GM18507 (cell line): ENCODE results near the gene STIMATE.

Experiments used
- DNase-seq: peaks from one replicate; pipeline ENCODE4 v3.0.0; 2011; ENCODE audit warnings: low read depth; ENCODE audit not compliant: insufficient read length; ENCODE audit errors: extremely low spot score
- FAIRE-seq: peaks from 2 replicates; lab custom pipeline; 2011; peaks lifted over from hg19 to GRCh38; lab: Jason Lieb, UNC

STIMATE gene

GRCh38 chr3:52801839-52802238, 95.5 kb downstream of the STIMATE start:
- FAIRE-seq (no peak), DNase-seq (no peak)

- FAIRE-seq = no peak
- no peak for DNase-seq
These were observed 97.3 kb downstream of the STIMATE start for GRCh38 chr3:52800079-52800478.

- FAIRE-seq (peak; percentile 56), DNase-seq (peak; percentile 25)
These were observed 98.3 kb downstream of the STIMATE start for GRCh38 chr3:52798978-52799476.

GRCh38 chr3:52798376-52798977, 98.9 kb downstream of the STIMATE start:
- FAIRE-seq (no peak), DNase-seq (no peak)

- FAIRE-seq = no peak
These were observed 100.9 kb downstream of the STIMATE start for GRCh38 chr3:52796411-52796810.

GRCh38 chr3:52795298-52795900, 101.9 kb downstream of the STIMATE start:
- FAIRE-seq (no peak), DNase-seq (no peak)

More at GRCh38 chr3:52796411-52796810, 100.9 kb downstream of the STIMATE start:
- DNase-seq = no peak

- DNase-seq = no peak
- FAIRE-seq = no peak
These were observed 102.7 kb downstream of the STIMATE start, which contains the start of gene ITIH3 for GRCh38 chr3:52794612-52795099. ITIH3 (plus strand) TSS chr3:52794796; CDS start chr3:52794804, 8 bp downstream.

- DNase-seq = no peak
- FAIRE-seq = no peak
These were observed 103.4 kb downstream of the STIMATE start for GRCh38 chr3:52793702-52794611.

- FAIRE-seq (no peak), DNase-seq (no peak)
These were observed 104.2 kb downstream of the STIMATE start for GRCh38 chr3:52792961-52793695.

GRCh38 chr3:52792413-52792812, 104.9 kb downstream of the STIMATE start:
- no peak for DNase-seq
- no peak for FAIRE-seq

- DNase-seq = no peak
- no peak for FAIRE-seq
These were observed 105.4 kb downstream of the STIMATE start for GRCh38 chr3:52791928-52792327.

- DNase-seq = no peak
- FAIRE-seq = no peak
These were observed 106.0 kb downstream of the STIMATE start for GRCh38 chr3:52791366-52791765.

GRCh38 chr3:52790741-52791140, 106.6 kb downstream of the STIMATE start:
- FAIRE-seq (no peak), DNase-seq (no peak)

- DNase-seq (no peak), FAIRE-seq (no peak)
These were observed 107.0 kb downstream of the STIMATE start for GRCh38 chr3:52790337-52790736.

- no peak for FAIRE-seq
- DNase-seq = no peak
These were observed 107.7 kb downstream of the STIMATE start for GRCh38 chr3:52789746-52790040.

- no peak for DNase-seq
These were observed 108.2 kb downstream of the STIMATE start for GRCh38 chr3:52788890-52789745.

GRCh38 chr3:52787672-52788625, 109.4 kb downstream of the STIMATE start:
- no peak for DNase-seq
- FAIRE-seq = no peak

More at GRCh38 chr3:52788890-52789745, 108.2 kb downstream of the STIMATE start:
- FAIRE-seq = no peak

- DNase-seq (no peak), FAIRE-seq (no peak)
These were observed 110.1 kb downstream of the STIMATE start for GRCh38 chr3:52787246-52787645.
